GM19043 (cell line): ENCODE measurements around the gene SLC5A9.
"Not testable (repeated sequence)": the region's sequence is repeated elsewhere in the genome, so short reads cannot be mapped to it uniquely, and the experiment has no call there.

ENCODE experiments used
- ATAC-seq: cut with Tn5 transposase; IDR thresholded peaks from one replicate; pipeline ENCODE4 v1.9.1; 2021; ENCODE audit warnings: low read depth; ENCODE audit not compliant: unreplicated experiment

The SLC5A9 gene

DNA sequence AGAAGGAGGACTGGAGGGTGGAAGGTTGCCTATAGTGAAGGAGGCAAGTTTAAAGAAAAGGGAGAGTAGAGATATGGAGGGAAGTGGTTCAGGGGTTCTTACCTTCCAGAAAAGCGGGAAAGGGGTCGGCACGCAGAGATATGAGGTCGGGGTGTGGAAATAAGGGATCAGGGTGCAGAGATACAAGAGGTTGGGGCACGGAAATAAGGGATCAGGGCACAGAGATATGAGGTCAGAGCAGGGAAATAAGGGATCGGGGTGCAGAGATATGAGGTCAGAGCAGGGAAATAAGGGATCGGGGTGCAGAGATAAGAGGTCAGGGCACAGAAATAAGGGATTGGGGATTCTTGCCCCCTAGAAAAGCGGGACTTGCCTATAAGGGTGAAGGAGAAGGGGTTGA lies 9.1 kb upstream of the SLC5A9 start:
- ATAC-seq: not testable (repeated sequence)

DNA sequence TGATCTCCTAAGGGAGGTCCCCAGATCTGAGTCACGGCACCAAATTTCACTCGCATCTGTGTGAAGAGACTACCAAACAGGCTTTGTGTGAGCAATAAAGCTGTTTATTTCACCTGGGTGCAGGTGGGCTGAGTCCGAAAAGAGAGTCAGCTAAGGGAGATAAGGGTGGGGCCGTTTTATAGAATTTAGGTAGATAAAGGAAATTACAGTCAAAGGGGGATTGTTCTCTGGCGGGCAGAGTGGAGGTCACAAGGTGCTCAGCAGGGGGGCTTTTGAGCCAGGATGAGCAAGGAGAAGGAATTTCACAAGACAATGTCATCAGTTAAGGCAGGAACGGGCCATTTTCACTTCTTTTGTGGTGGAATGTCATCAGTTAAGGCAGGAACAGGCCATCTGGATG lies 8.2 kb upstream of the SLC5A9 start:
- ATAC-seq: not testable (repeated sequence)

DNA sequence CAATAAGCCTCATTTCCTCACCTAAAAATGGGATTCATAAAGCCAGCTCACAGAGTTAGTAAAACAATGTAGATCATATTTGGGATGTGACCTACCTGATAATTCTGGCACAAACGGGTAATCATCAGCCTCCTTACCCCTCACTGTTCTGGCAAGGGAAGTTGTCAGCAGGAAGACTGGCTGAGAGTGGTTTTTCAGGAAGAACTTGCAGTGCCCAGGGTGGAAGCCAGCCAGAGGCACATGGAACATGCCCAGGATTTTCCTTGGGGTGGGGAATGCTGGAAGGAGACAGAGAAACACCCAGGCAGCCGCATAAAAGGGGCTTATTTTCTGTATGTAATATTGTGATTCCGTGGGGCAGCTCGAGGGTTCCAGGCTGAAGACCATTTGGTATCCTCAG lies 7.7 kb upstream of the SLC5A9 start:
- ATAC-seq: no peak

DNA sequence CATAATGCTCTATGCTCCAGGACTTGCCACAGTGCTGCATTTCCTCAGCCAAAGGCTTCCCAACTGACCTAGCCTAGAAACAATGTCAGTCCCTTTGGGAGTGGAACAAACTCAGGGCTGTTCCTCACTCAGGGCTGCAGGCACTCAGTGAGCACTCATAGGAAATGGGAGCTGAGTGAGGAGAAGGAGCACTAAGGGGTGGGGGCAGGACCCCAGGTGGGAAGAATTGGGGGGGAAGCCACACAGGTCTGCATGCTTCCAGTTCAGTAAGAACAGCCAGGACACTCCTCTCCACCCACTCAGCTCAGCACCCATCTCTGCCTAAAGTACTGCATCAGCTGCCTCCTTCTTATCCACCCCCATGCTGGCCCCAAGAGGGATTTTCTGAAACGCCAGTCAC lies 7.3 kb upstream of the SLC5A9 start:
- no peak for ATAC-seq

DNA sequence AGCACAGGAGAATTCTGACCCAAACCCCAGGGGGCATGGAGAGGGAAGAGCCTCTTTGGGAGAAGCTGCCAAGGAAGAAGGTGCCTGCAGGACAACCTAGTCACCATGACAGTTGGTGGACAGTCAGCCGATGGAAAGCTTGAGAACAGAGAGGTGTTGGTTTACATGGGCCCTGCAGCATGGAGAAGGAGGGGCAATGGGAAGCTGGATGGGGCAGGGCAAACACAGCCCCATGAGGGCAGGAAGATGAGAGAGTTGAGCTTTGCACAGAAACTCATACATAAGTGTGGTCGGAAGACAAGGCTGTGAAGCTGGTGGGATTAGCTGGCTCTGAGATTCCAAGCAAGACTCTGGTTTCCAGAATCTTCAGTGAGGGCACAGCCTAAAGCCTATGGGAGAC lies 6.6 kb upstream of the SLC5A9 start:
- ATAC-seq: no peak

DNA sequence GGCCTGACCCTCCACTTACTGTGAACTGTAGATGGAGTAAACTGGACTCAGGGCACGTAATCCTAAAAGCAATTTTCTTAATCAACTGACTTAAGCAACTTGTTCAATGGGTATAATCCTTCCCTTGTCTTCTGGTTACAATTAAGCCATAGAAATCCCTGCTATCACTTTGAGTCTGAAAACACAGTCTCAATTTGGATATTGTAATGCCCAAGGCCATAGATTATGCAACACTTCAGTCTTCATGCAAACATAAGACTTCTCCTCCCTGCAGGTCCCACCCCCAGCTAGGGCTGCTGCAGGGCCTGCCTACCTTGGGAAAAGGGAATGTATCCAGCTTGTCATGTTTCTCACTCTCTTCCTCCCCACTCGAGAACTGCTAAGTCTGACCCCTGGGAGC lies 6.2 kb upstream of the SLC5A9 start:
- ATAC-seq: no peak

DNA sequence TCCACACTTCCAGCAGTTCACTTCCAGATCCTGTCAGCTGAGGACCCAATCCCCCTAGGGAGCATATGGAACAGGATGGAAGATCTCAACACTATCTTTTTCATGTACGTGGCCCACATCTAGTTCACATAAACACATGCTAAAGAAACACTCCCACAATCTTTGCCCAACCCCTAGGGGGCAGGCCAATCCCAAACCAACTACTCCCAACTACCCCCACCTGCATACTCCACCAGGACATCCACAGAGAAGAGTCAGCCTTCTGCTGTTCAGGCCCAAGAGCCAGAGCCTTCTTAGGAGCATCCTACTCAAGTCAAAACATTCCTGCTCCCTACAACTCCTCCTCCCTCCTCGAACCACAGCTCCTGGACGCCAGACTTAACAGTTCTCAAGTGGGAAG lies 5.6 kb upstream of the SLC5A9 start:
- no peak for ATAC-seq

DNA sequence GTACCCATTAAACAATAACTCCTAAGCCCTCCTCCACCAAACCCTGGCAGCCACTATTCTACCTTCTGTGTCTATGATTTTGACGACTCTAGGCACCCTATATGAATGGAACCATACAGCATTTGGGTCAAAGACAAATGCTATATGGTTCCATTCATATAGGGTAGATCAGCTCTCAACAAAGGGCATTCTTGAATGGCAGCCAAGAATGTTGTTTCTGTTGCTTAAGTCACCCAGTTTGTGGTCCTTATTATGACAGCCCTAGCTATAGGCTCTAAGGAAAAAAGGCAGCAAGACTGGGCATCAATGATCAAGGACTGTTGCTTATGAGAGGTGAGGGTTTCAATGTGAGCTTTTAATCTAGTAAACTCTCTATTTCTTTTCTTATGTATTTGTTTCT lies 4.7 kb upstream of the SLC5A9 start:
- ATAC-seq: no peak

DNA sequence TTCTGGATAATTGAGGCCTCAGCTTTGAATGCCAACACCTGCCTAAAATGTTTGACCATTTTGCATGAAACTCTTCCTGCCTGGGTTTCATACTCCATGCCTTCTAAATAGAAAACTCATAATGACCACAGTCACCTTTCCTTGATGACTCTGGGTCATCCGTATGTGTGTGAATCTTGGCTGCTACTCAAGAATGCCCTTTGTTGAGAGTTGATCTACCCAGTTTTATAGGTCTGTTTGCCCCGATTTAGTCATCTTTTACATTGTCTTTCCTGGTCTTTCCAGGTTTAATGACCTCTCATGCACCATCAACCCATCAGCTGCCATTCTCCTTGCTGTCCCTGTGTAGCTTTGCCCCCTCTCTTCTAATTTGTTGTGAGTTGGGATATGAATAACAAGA lies 2.7 kb upstream of the SLC5A9 start:
- no peak for ATAC-seq

DNA sequence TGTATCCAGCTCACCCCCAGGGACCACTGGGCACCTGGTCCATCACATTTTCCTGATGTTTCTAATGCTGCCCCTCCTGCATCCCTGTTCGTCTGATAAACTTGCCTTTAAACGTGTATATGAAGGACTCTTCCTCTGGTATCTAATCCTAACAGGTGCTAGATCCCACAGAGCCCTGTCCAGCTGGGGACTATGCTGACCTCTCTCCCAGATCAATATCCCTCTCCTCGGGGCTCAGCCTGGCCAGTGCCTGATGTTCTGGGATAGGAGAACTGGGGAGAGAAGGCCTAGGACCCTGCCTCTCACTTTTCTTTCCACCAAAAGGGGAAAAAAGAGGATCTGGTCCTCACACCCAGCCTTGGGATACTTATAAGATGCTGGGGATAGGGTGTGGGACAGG lies 1.4 kb upstream of the SLC5A9 start:
- ATAC-seq: no peak

DNA sequence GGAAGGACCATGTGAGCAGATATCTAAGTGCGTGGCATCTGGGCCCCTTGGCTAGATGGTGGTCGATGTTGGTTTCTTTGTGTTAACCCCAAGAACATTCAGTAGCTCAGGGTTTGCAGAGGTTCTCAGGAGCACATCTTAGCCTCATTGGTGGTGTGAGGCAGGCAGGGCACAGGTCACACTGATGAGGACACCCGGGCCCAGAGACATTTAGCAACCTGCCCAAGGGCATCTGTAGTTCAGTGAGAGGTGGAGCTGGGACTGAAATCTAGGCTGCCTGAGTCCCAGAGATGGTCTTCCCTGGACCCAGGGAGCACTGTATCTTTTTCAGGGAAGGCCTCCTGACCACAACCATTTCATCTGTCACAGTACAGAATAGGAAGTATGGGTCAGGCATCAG lies 859 bp upstream of the SLC5A9 start:
- no peak for ATAC-seq

DNA sequence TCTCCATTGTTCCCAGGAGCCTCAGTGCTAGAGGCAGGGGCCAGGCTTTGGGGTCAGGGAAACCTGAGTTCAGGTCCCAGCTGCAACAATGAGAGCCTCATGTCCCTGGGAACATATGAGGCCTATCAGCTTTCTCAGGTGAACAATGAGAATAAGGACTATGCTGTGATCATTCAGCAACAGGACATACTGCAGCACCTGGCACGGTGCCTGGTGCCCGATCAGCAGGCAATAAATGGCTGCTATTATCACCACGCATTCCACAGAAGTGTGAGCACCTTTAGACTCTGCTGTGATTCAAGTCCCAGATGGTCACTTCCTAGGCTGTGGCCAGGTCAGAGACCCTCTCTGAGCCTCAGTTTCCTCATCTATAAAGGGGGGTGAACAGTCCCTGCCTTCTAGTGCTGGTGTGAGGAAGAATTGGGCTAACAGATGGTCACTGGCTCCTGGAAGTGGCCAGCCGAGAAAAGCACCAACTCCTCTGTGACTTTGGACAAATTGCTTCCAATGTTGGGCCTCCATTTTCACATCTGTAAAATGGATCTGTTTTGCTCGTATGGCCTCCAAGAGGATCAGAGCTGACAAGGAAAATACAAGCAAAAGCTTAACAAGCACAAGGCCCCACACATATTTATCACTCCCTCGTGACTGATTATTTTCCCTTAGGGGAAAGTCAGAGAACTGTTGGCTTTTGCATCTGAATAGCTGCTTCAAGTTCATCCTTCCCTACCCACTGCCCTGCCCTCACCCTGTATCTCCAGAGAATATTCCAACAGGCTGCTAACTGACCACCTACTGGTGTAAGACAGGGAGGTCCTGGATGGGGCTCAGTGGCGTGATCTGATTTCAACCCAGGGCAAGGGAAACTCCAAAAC lies 1.1 kb downstream of the SLC5A9 start:
- no peak for ATAC-seq

DNA sequence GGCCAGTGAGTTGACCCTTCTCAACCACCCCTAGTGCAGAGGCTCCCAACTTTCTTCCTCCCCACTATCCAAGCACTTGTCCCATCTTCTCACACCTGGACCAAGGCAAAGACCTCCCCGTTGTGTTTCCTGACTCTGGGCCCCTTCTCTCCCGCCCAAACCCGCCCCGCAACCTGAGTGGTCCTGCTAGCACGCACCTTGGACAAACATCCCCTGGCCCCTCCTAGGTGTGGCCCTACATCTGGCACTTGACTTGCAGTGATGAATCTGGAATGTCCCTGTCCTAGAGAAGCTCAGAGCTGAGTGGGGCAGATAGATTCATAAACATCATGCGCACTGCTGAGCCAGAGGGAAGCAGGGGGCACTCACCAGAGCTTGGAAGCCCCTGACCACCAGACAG lies 2.3 kb downstream of the SLC5A9 start:
- ATAC-seq: no peak

DNA sequence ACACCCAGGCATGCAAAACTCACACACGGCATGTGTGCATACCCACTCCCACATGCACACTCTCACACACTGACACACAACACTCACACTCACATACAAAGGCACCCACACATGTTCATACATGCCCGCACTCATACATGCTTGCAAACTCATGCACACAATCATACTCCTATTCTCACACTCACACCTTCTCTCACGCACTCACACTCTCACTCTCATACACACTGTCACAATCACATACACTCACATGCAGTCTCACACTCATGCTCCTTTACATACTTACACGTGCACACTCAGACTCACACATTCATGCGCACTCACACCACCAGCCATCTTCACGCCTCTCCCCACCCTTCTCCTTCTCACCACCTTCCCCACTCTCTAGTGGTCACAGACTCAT lies 3.1 kb downstream of the SLC5A9 start:
- no peak for ATAC-seq

DNA sequence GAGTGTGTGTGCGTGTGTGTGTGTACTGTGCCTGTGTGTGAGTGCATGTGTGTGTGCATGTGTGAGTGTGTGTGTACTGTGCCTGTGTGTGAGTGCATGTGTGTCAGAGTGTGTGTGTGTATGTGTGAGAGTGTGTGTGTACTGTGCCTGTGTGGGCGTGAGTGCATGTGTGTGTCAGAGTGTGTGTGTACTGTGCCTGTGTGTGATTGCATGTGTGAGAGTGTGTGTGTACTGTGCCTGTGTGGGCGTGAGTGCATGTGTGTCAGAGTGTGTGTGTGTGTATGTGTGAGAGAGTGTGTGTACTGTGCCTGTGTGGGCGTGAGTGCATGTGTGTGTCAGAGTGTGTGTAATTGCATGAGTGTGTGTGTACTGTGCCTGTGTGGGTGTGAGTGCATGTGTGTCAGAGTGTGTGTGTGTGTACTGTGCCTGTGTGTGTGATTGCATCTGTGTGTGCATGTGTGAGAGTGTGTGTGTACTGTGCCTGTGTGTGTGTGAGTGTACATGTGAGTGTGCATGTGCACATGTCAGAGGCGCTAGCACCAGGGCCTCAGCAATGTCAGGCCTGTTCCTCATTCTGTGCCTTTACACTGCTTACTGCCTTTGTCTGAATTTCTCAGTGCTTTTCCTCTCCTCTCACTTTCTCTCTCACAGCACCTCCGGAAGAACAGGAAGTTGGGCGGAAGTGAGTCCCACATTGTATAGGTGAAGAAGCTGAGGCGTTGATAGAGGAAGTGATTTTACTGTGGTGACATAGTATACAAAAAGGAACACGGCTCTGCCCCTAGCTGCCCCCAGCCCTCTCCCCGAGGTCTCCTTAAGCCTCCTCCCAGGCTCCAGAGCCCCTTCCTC lies 4.9 kb downstream of the SLC5A9 start:
- no peak for ATAC-seq

DNA sequence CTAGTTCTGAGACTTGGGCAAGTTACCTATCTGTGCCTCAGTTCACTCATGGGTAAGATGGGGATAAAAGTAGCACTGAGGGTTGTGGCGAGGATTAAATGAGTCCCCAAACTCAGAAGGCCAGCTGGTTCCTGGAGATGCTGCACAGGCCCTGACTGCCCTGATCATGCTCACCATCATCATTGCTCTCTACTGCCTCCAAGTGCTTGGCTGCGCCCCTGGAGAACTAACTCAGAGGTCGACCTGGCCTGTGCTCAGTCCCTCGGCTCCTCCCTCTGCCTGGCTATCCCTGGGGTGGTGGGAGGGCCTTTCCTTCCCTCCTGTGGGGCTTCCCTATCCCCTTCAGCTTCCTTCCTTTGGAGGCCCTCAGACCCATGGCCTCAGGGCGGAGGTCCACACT lies 5.6 kb downstream of the SLC5A9 start:
- no peak for ATAC-seq

DNA sequence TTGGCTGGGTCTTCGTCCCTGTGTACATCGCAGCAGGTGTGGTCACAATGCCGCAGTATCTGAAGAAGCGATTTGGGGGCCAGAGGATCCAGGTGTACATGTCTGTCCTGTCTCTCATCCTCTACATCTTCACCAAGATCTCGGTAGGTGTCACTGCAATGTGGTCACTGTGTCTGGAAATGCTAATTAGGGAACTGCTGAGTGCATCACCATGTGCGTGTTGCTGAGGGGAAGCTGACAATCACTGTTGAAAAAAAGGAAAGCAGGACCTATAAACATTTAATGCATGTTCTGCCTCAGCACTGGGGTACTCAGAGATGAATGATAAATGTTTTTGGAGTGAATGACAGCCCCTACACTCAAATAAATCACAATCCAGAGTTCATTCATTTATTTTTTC lies 6.8 kb downstream of the SLC5A9 start:
- no peak for ATAC-seq

DNA sequence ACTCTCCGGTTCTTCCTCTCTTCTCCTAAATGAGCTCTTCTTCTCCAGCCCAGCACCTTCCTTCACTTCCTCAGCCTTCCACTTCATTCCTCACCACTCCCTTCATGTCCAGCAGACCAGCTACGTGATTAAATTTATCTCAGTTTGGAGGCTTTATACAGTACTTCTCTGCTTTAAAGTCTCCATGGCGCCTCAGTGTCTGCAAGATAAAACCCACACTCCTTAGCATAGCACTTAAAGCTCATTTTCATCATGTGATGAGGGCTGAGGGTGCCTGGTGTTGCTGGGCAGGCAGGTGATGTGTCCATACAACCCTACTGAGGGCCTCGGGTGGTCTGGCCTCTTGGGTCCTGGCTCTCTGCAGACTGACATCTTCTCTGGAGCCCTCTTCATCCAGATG lies 7.7 kb downstream of the SLC5A9 start:
- no peak for ATAC-seq

DNA sequence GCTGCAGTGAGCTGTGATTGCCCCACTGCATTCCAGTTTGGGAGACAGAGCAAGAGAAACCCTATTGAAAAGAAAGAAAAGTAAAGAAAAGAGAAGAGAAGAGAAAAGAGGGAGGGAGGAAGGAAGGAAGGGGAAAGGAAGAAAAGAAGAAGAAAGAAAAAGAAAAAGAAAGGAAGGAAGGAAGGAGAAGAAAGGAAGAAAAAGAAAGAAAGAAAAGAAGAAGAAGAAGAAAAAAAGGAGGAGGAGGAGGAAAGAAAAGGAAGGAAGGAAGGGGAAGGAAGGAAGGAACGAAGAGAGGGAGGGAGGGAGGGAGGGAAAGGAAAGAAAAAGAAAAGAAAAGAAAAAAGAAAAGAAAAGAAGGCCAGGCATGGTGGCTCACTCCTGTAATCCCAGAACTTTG lies 10.2 kb downstream of the SLC5A9 start:
- ATAC-seq: no peak

DNA sequence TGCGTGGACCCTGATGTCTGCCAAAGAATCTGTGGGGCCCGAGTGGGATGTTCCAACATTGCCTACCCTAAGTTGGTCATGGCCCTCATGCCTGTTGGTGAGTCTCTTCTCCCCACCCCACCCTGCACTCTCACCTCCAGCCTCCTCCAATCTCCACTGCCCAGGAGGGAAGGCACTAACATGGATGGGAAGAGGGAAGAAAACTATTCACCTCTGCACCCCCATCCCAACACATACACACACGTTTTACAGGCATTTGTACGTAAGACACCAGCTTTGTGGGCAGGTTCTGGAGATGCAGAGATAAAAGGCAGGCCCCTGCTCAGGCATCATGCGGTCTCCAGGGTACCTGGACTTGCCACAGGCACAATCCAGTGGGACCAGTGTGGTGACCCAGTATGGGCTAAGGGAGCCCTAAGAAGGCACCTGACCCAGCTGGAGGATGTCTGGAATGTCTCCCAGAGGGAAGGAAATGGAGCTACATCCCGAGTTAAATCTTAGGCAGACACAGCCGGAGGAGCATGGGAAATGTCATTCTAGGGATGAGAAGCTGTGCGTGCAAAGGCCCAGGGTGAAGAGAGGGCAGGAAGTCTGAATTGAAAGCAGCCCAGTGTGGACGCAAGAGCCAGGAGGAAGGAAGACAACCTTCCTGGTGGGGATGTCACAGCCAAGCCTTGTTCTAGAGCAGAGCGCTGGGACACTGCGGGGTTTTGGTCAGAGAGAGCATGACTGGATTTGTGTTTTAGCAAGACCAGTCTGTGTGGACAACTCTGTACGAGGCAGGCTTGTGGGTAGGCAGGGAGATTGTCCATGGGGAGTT lies 11.4 kb downstream of the SLC5A9 start:
- ATAC-seq: no peak

DNA sequence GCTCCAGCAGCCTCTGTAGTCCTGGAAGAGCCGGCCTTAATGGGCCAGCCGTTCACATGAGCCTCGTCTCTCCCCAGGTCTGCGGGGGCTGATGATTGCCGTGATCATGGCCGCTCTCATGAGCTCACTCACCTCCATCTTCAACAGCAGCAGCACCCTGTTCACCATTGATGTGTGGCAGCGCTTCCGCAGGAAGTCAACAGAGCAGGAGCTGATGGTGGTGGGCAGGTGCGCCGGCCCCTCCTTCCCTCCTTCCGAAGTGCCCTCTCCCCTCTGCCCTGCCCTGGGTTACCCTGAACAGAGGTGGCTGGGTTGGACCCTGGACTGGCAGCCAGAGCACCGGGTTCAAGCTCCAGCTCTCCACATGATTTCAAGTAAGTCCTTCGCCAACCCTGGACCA lies 13.1 kb downstream of the SLC5A9 start:
- ATAC-seq: no peak
